GM12878 (cell line): ENCODE results near the gene ARHGEF1. TPM values are rescaled to one million over a fixed set of nuclear protein-coding genes. Genes with fewer than 3 reads are reported as not detected.

Experiments used
- ATAC-seq: fragments of 200-7000 bp; cut with Tn5 transposase; 3 replicates; pipeline ENCODE4 v1.9.1; 2020; ENCODE audit warnings: mild to moderate bottlenecking, moderate library complexity
- BruUV-seq: library from RNA; stranded (reverse); fragments of 400-500 nt; replicated peaks from 2 replicates; lab custom pipeline; 2021; lab: Mats Ljungman, UMichigan
- CTCF ChIA-PET: fragments of 300-600 bp; sonication (Branson Sonifier 250); formaldehyde crosslinking; extraction: SDS; loops from one replicate; lab custom pipeline; 2021; ENCODE audit warnings: inconsistent platforms; lab: Yijun Ruan, JAX
- POLR2A ChIA-PET: fragments of 350-600 bp; formaldehyde crosslinking; extraction: SDS; loops from one replicate; lab custom pipeline; 2021; ENCODE audit warnings: inconsistent platforms; lab: Charles Lee
- RAD21 ChIA-PET: fragments of 300-600 bp; sonication (Branson Sonifier 250); formaldehyde crosslinking; loops from one replicate; lab custom pipeline; 2023; ENCODE audit warnings: antibody characterized with exemption; ENCODE audit not compliant: unreplicated experiment; lab: Charles Lee
- SMC1A ChIA-PET: fragments of 300-600 bp; sonication (Branson Sonifier 250); formaldehyde crosslinking; loops from one replicate; lab custom pipeline; 2023; ENCODE audit not compliant: unreplicated experiment, uncharacterized antibody; lab: Charles Lee
- DNase-seq: peaks from one replicate; pipeline ENCODE4 v3.0.0-alpha.2; 2011; ENCODE audit warnings: low read depth, low spot score
- FAIRE-seq: peaks from 3 replicates; lab custom pipeline; 2011; peaks lifted over from hg19 to GRCh38; lab: Jason Lieb, UNC
- H2AFZ ChIP-seq: 2 replicates; pipeline ENCODE4 v1.6.0; 2011; ENCODE audit warnings: low read depth, low read length, control low read depth; ENCODE audit not compliant: control insufficient read depth
- H3K27ac ChIP-seq: 2 replicates; pipeline ENCODE4 v1.5.1; 2011; ENCODE audit warnings: control low read depth; ENCODE audit not compliant: control insufficient read depth, insufficient read depth
- H3K27me3 ChIP-seq, 2 experiments: replicated peaks in 1 of 2; 2 replicates each; pipeline versions ENCODE4 v1.6.0 to v1.6.1; 2011; ENCODE audit warnings: low read length in 1 of 2; ENCODE audit not compliant: control insufficient read depth in 2 of 2, insufficient read depth in 2 of 2
- H3K36me3 ChIP-seq, 2 experiments: 2 replicates each; pipeline ENCODE4 v1.5.1; 2011; ENCODE audit warnings: low read length in 1 of 2; ENCODE audit not compliant: control insufficient read depth in 2 of 2, insufficient read depth in 2 of 2
- H3K4me1 ChIP-seq: 2 replicates; pipeline ENCODE4 v1.6.1; 2011; ENCODE audit warnings: mild to moderate bottlenecking, low read length, moderate library complexity, mixed read lengths; ENCODE audit not compliant: control insufficient read depth, insufficient read depth
- H3K4me2 ChIP-seq: 2 replicates; pipeline ENCODE4 v1.6.0; 2011; ENCODE audit warnings: control low read depth; ENCODE audit not compliant: control insufficient read depth, insufficient read depth
- H3K4me3 ChIP-seq: fragments of 200-600 bp; sonication (generic); 2 replicates; pipeline ENCODE4 v1.5.1; 2016
- H3K79me2 ChIP-seq: 2 replicates; pipeline ENCODE4 v1.6.0; 2011; ENCODE audit warnings: low read length; ENCODE audit not compliant: control insufficient read depth, insufficient read depth
- H3K9ac ChIP-seq: 2 replicates; pipeline ENCODE4 v1.8.0; 2011; ENCODE audit warnings: low read length, control low read depth, mixed read lengths; ENCODE audit not compliant: control insufficient read depth, insufficient read depth
- H3K9me3 ChIP-seq: replicated peaks from 3 replicates; pipeline ENCODE4 v1.5.1; 2011; ENCODE audit warnings: mild to moderate bottlenecking, low read length; ENCODE audit not compliant: control insufficient read depth, insufficient read depth
- H4K20me1 ChIP-seq: 2 replicates; pipeline ENCODE4 v1.6.0; 2011; ENCODE audit not compliant: control insufficient read depth, insufficient read depth
- CBFB ChIP-seq: IDR thresholded peaks from 2 replicates; pipeline ENCODE4 v1.6.1; 2016; ENCODE audit warnings: antibody characterized with exemption, low read depth
- IKZF2 ChIP-seq, 2 experiments: fragments of 450-650 bp; IDR thresholded peaks; 2 replicates each; pipeline ENCODE4 v1.6.1; 2017; ENCODE audit warnings: mild to moderate bottlenecking in 2 of 2, moderate library complexity in 2 of 2
- POLR2A ChIP-seq: IDR thresholded peaks from 2 replicates; pipeline ENCODE4 v1.6.1; 2011; ENCODE audit warnings: low read depth, mild to moderate bottlenecking, low read length
- ZZZ3 ChIP-seq: IDR thresholded peaks from 2 replicates; pipeline ENCODE4 v1.6.1; 2011; ENCODE audit warnings: low read depth; ENCODE audit not compliant: control insufficient read depth, insufficient read length
- WGBS: methylation state at CpG from one replicate; pipeline ENCODE4 v1.1.6; 2016; ENCODE audit warnings: low lambda C conversion rate; ENCODE audit not compliant: insufficient replicate concordance, insufficient coverage; ENCODE audit errors: missing lambda C conversion rate; 5-methylcytosine and 5-hydroxymethylcytosine counted together
- in situ Hi-C: fragments of 300-500 bp; cut with MboI; formaldehyde crosslinking; loops from 9 replicates; pipeline ENCODE4 v1.14.3; 2018; ENCODE audit warnings: mixed read lengths
- intact Hi-C: fragments of 100-400 bp; cut with micrococcal nuclease; formaldehyde crosslinking; loops from one replicate; pipeline ENCODE4 v1.14.2; 2022; ENCODE audit not compliant: unreplicated experiment
- polyA plus RNA-seq, 11 experiments: library from polyadenylated mRNA; depleted of rRNA in 4 of 11; unstranded in 6 of 11; stranded (reverse) in 5 of 11; fragments of >200 nt; fragmentation: Nextera tagmentation in 4 of 11; fragmentation: Illumina TruSeq in 1 of 11; extraction: Ambion mirVana in 4 of 11; extraction: Trizol in 1 of 11; gene quantifications; 1 replicate in 1 of 11; 2 replicates in 10 of 11; pipeline versions ENCODE4 v1.2.1 to v1.2.3, GENCODE V29; 2011 to 2016; ENCODE audit warnings: inconsistent platforms in 2 of 11, missing spikeins in 2 of 11, low read depth in 1 of 11
- total RNA-seq, 4 experiments: library from RNA; depleted of rRNA in 3 of 4; stranded (reverse); fragments of >200 nt in 3 of 4; fragmentation: Illumina TruSeq in 1 of 4; extraction: Trizol in 1 of 4; gene quantifications; 2 replicates each; pipeline versions ENCODE4 v1.2.1 to v1.2.3, GENCODE V29; 2013 to 2021
- TF ChIP-seq, protein P1 (sequence below): fragments of 150-350 bp; IDR thresholded peaks from 2 replicates; pipeline ENCODE4 v1.6.1; 2014; ENCODE audit warnings: mild to moderate bottlenecking, low read depth, low read length

ARHGEF1 gene
- total and polyA plus RNA-seq, 10 of the 15 experiments (the other 5 are each of a cell fraction or from before 2014, with no cell fraction given) = 1.2 to 207 (median 53.9) TPM

- CTCF ChIA-PET = interaction anchor here (0.7 to 1.1 kb wide), 4 partner anchors 9 to 84 kb away, joined by 3 to 5 read pairs (median 4); no protein-coding TSS in a partner anchor
- Histone ChIP-seq H3K27me3 (no peaks in the 10 kb centered on the region), H4K20me1 (peaks cover 31% of the 10 kb centered on the region), H3K4me3 (peak overlapping the region; percentile 8; the same call in 1 of the 2 replicates), H3K9ac (peak overlapping the region; percentile 26; the same call in 1 of the 2 replicates), H3K36me3 (peaks cover 31 to 37% of the 10 kb centered on the region in 2 experiments), H2AFZ (no peak overlapping the region), H3K4me2 (peak overlapping the region; percentile 71), H3K4me1 (peaks cover 79% of the 10 kb centered on the region), H3K27ac (no peak overlapping the region; the same call in 1 of the 2 replicates), H3K79me2 (peaks cover 50% of the 10 kb centered on the region), H3K9me3 (no peaks in the 10 kb centered on the region)
- FAIRE-seq (no peak), ATAC-seq (no peak), DNase-seq (no peak)
- WGBS = 50% methylated on average over 9 of the region's 10 CpGs
- intact Hi-C loops = no loop called here
- BruUV-seq = no TSS peak
- in situ Hi-C loops = no loop called here
- POLR2A ChIA-PET = interaction anchor here (0.6 to 6.6 kb wide), 5 partner anchors 9 to 1611 kb away, joined by 3 to 46 read pairs (median 3); partner anchors contain the start of gene RPS19
- no peak for TF ChIP-seq IKZF2 (IDR thresholded peaks at IDR 0.05)
- no peak for TF ChIP-seq ZZZ3
- TF ChIP-seq, protein P1, sequence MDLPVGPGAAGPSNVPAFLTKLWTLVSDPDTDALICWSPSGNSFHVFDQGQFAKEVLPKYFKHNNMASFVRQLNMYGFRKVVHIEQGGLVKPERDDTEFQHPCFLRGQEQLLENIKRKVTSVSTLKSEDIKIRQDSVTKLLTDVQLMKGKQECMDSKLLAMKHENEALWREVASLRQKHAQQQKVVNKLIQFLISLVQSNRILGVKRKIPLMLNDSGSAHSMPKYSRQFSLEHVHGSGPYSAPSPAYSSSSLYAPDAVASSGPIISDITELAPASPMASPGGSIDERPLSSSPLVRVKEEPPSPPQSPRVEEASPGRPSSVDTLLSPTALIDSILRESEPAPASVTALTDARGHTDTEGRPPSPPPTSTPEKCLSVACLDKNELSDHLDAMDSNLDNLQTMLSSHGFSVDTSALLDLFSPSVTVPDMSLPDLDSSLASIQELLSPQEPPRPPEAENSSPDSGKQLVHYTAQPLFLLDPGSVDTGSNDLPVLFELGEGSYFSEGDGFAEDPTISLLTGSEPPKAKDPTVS = no peak
- TF ChIP-seq CBFB = 0 out of 2 replicates have a peak, but pooled peaks have one; percentile 34
- TF ChIP-seq POLR2A = peak; percentile 64; the same call in 1 of the 2 replicates
- RAD21 ChIA-PET = interaction anchor here (1.4 kb wide), 1 partner anchor 10 kb away, joined by 6 read pairs; no protein-coding TSS in a partner anchor
- SMC1A ChIA-PET = interaction anchor here (0.5 to 1.6 kb wide), 4 partner anchors 8 to 250 kb away, joined by 3 to 10 read pairs (median 4); partner anchors contain the start of gene RPS19
Observed at GRCh38 chr19:41868120-41868988, 14.6 kb upstream of the ARHGEF1 start.
